Hepatocyte (in vitro differentiated cells): ENCODE measurements around the gene DOCK2. TPM values are rescaled to one million over a fixed set of nuclear protein-coding genes. Genes with fewer than 3 reads are reported as not detected.

ENCODE experiments used
- DNase-seq: peaks from one replicate; pipeline ENCODE4 v3.0.0-alpha.2; 2016; ENCODE audit warnings: low spot score
- H2AFZ ChIP-seq: fragments of 200-600 bp; sonication (generic); 2 replicates; pipeline ENCODE4 v1.6.0; 2016; ENCODE audit warnings: antibody characterized with exemption, mild to moderate bottlenecking
- H3K27ac ChIP-seq: fragments of 200-600 bp; sonication (generic); 2 replicates; pipeline ENCODE4 v1.5.1; 2016; ENCODE audit warnings: mild to moderate bottlenecking
- H3K27me3 ChIP-seq: fragments of 200-600 bp; sonication (generic); 2 replicates; pipeline ENCODE4 v1.6.1; 2016
- H3K36me3 ChIP-seq: fragments of 200-600 bp; sonication (generic); replicated peaks from 2 replicates; pipeline ENCODE4 v1.5.1; 2016; ENCODE audit warnings: low read depth; ENCODE audit not compliant: insufficient read depth
- H3K4me1 ChIP-seq: fragments of 200-600 bp; sonication (generic); 2 replicates; pipeline ENCODE4 v1.5.1; 2016; ENCODE audit warnings: mild to moderate bottlenecking, moderate library complexity; ENCODE audit not compliant: insufficient read depth
- H3K4me2 ChIP-seq: fragments of 200-600 bp; sonication (generic); 2 replicates; pipeline ENCODE4 v1.6.0; 2016
- H3K4me3 ChIP-seq: fragments of 200-600 bp; sonication (generic); 2 replicates; pipeline ENCODE4 v1.5.1; 2016; ENCODE audit warnings: mild to moderate bottlenecking
- H3K79me2 ChIP-seq: fragments of 200-600 bp; sonication (generic); 2 replicates; pipeline ENCODE4 v1.6.0; 2017; ENCODE audit warnings: mild to moderate bottlenecking
- H3K9me2 ChIP-seq: fragments of 200-600 bp; sonication (generic); replicated peaks from 2 replicates; pipeline ENCODE4 v1.6.0; 2017; ENCODE audit warnings: mild to moderate bottlenecking; ENCODE audit not compliant: insufficient read depth
- H3K9me3 ChIP-seq: fragments of 200-600 bp; sonication (generic); 2 replicates; pipeline ENCODE4 v1.5.1; 2016; ENCODE audit warnings: low read depth, mild to moderate bottlenecking
- H4K20me1 ChIP-seq: fragments of 200-600 bp; sonication (generic); 2 replicates; pipeline ENCODE4 v1.6.0; 2016; ENCODE audit warnings: mild to moderate bottlenecking; ENCODE audit not compliant: insufficient read depth, poor library complexity, severe bottlenecking
- CTCF ChIP-seq: fragments of 200-600 bp; sonication (generic); IDR thresholded peaks from 2 replicates; pipeline ENCODE4 v1.5.1; 2016; ENCODE audit warnings: antibody characterized with exemption, mild to moderate bottlenecking; ENCODE audit not compliant: poor library complexity
- EZH2 ChIP-seq: fragments of 200-600 bp; sonication (generic); IDR thresholded peaks from 2 replicates; pipeline ENCODE4 v1.6.1; 2016; ENCODE audit warnings: antibody characterized with exemption, mild to moderate bottlenecking, borderline replicate concordance
- EZH2phosphoT487 ChIP-seq: fragments of 200-600 bp; sonication (generic); IDR thresholded peaks from one replicate; pipeline ENCODE4 v1.6.1; 2018; ENCODE audit warnings: antibody characterized with exemption, mild to moderate bottlenecking, low read depth, moderate library complexity; ENCODE audit not compliant: unreplicated experiment, severe bottlenecking
- WGBS: methylation state at CpG from one replicate; pipeline ENCODE4 v1.1.6; 2016; ENCODE audit warnings: low lambda C conversion rate; ENCODE audit errors: missing lambda C conversion rate; 5-methylcytosine and 5-hydroxymethylcytosine counted together
- polyA plus RNA-seq: library from polyadenylated mRNA; unstranded; fragments of >200 nt; fragmentation: Nextera tagmentation; extraction: Ambion mirVana; gene quantifications from 2 replicates; pipeline ENCODE4 v1.2.1, GENCODE V29; 2016
- total RNA-seq: library from RNA; depleted of rRNA; stranded (reverse); fragments of >200 nt; gene quantifications from 2 replicates; pipeline ENCODE4 v1.2.3, GENCODE V29; 2014

Gene DOCK2
- total and polyA plus RNA-seq, 2 experiments from 2014 or later: 0.60 TPM; not detected in 1

- 36% methylated on average over 14 of the region's 14 CpGs for WGBS
Measured at GRCh38 chr5:170070556-170071412, 433.7 kb downstream of the DOCK2 start.

GRCh38 chr5:170071748-170072147 is 434.7 kb downstream of the DOCK2 start:
- H3K9me3 ChIP-seq: no peaks in the 10 kb centered on the region
- H3K79me2 ChIP-seq: no peaks in the 10 kb centered on the region
- TF ChIP-seq EZH2 (no peak), CTCF (no peak), EZH2phosphoT487 (no peak)
- no peak overlapping the region for H2AFZ ChIP-seq
- H3K4me3 ChIP-seq: no peak overlapping the region
- peaks cover 6% of the 10 kb centered on the region for H3K27me3 ChIP-seq
- DNase-seq: no peak
- WGBS: 94% methylated on average over 2 of the region's 2 CpGs
- H3K9me2 ChIP-seq: no peaks in the 10 kb centered on the region
- no peak overlapping the region for H3K27ac ChIP-seq
- no peaks in the 10 kb centered on the region for H4K20me1 ChIP-seq
- no peaks in the 10 kb centered on the region for H3K36me3 ChIP-seq
- no peak overlapping the region for H3K4me2 ChIP-seq
- no peaks in the 10 kb centered on the region for H3K4me1 ChIP-seq

More at GRCh38 chr5:170070556-170071412, 433.7 kb downstream of the DOCK2 start:
- Histone ChIP-seq H4K20me1 (no peaks in the 10 kb centered on the region), H3K36me3 (no peaks in the 10 kb centered on the region), H3K27ac (no peak overlapping the region), H3K9me3 (no peaks in the 10 kb centered on the region), H3K4me3 (no peak overlapping the region), H2AFZ (no peak overlapping the region), H3K9me2 (no peaks in the 10 kb centered on the region), H3K4me2 (no peak overlapping the region), H3K4me1 (no peaks in the 10 kb centered on the region), H3K79me2 (no peaks in the 10 kb centered on the region), H3K27me3 (peaks cover 6% of the 10 kb centered on the region)
- peak; percentile 72 for DNase-seq
- TF ChIP-seq CTCF: peak; percentile 77
- no peak for TF ChIP-seq EZH2

- no peak overlapping the region for H3K27ac ChIP-seq
- H3K4me1 ChIP-seq: no peaks in the 10 kb centered on the region
- whole genome bisulfite sequencing: 74% methylated on average over 7 of the region's 7 CpGs
- no peaks in the 10 kb centered on the region for H3K36me3 ChIP-seq
- TF ChIP-seq EZH2 (no peak), EZH2phosphoT487 (no peak), CTCF (no peak)
- H2AFZ ChIP-seq: no peak overlapping the region
- no peak overlapping the region for H3K4me3 ChIP-seq
- H3K79me2 ChIP-seq: no peaks in the 10 kb centered on the region
- H3K9me2 ChIP-seq: no peaks in the 10 kb centered on the region
- no peaks in the 10 kb centered on the region for H4K20me1 ChIP-seq
- H3K27me3 ChIP-seq: peaks cover 6% of the 10 kb centered on the region
- DNase-seq: no peak
- no peaks in the 10 kb centered on the region for H3K9me3 ChIP-seq
- no peak overlapping the region for H3K4me2 ChIP-seq
Measured at GRCh38 chr5:170075696-170076095, 438.6 kb downstream of the DOCK2 start.
